ENCODE results near the gene TNFAIP2.

TNFAIP2 gene

GRCh38 chr14:103125098-103126070, 2.1 kb downstream of the TNFAIP2 start:
- TF ChIP-seq ARNTL (CRISPR knock-in tag; IDR thresholded peaks at IDR 0.05; ENCODE audit: borderline replicate concordance, low read depth): no peak
- no peak for TF ChIP-seq OSR1 (CRISPR knock-in tag; IDR thresholded peaks at IDR 0.05)
- TF ChIP-seq, protein P1, sequence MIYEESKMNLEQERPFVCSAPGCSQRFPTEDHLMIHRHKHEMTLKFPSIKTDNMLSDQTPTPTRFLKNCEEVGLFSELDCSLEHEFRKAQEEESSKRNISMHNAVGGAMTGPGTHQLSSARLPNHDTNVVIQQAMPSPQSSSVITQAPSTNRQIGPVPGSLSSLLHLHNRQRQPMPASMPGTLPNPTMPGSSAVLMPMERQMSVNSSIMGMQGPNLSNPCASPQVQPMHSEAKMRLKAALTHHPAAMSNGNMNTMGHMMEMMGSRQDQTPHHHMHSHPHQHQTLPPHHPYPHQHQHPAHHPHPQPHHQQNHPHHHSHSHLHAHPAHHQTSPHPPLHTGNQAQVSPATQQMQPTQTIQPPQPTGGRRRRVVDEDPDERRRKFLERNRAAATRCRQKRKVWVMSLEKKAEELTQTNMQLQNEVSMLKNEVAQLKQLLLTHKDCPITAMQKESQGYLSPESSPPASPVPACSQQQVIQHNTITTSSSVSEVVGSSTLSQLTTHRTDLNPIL (CRISPR knock-in tag; IDR thresholded peaks at IDR 0.05; ENCODE audit: low read depth): no peak
- no peak for TF ChIP-seq ZNF565 (CRISPR knock-in tag; conservative IDR thresholded peaks at IDR 0.05; ENCODE audit: low read depth)
- ATAC-seq: no peak

- ATAC-seq: no peak
- TF ChIP-seq TCF4 (CRISPR knock-in tag; IDR thresholded peaks at IDR 0.05; ENCODE audit: borderline replicate concordance) (no peak), OSR1 (CRISPR knock-in tag; IDR thresholded peaks at IDR 0.05) (no peak), ZNF565 (CRISPR knock-in tag; conservative IDR thresholded peaks at IDR 0.05; ENCODE audit: low read depth) (no peak), ZC3H10 (CRISPR knock-in tag; IDR thresholded peaks at IDR 0.05) (no peak), CSRNP3 (CRISPR knock-in tag; IDR thresholded peaks at IDR 0.05) (no peak), ZFP30 (CRISPR knock-in tag; IDR thresholded peaks at IDR 0.05) (no peak), TSHZ2 (CRISPR knock-in tag; IDR thresholded peaks at IDR 0.05) (no peak), ARNTL (CRISPR knock-in tag; IDR thresholded peaks at IDR 0.05; ENCODE audit: borderline replicate concordance, low read depth) (no peak), GLIS3 (CRISPR knock-in tag; IDR thresholded peaks at IDR 0.05) (no peak), ZFP3 (CRISPR knock-in tag; IDR thresholded peaks at IDR 0.05) (no peak), CSDC2 (CRISPR knock-in tag; IDR thresholded peaks at IDR 0.05) (no peak), TOX (CRISPR knock-in tag; IDR thresholded peaks at IDR 0.05; ENCODE audit: borderline replicate concordance) (no peak), POU6F1 (CRISPR knock-in tag; IDR thresholded peaks at IDR 0.05; ENCODE audit: borderline replicate concordance, low read depth) (no peak), ISL1 (CRISPR knock-in tag; IDR thresholded peaks at IDR 0.05) (no peak)
- TF ChIP-seq, protein P1 (CRISPR knock-in tag; IDR thresholded peaks at IDR 0.05; ENCODE audit: low read depth): no peak
Measured at GRCh38 chr14:103126088-103126872, 3.0 kb downstream of the TNFAIP2 start.

GRCh38 chr14:103126873-103127304, 3.6 kb downstream of the TNFAIP2 start:
- no peak for ATAC-seq
- TF ChIP-seq ESRRG (CRISPR knock-in tag; IDR thresholded peaks at IDR 0.05) (no peak), RARB (CRISPR knock-in tag; IDR thresholded peaks at IDR 0.05) (no peak), CSRNP3 (CRISPR knock-in tag; IDR thresholded peaks at IDR 0.05) (no peak), CSDC2 (CRISPR knock-in tag; IDR thresholded peaks at IDR 0.05) (no peak), ISL1 (CRISPR knock-in tag; IDR thresholded peaks at IDR 0.05) (no peak), SNAI2 (CRISPR knock-in tag; IDR thresholded peaks at IDR 0.05) (no peak), GLIS3 (CRISPR knock-in tag; IDR thresholded peaks at IDR 0.05) (no peak), BACH2 (CRISPR knock-in tag; IDR thresholded peaks at IDR 0.05; ENCODE audit: borderline replicate concordance) (no peak), ZNF70 (CRISPR knock-in tag; IDR thresholded peaks at IDR 0.05) (no peak), OSR1 (CRISPR knock-in tag; IDR thresholded peaks at IDR 0.05) (no peak), ZFP3 (CRISPR knock-in tag; IDR thresholded peaks at IDR 0.05) (no peak), TOX (CRISPR knock-in tag; IDR thresholded peaks at IDR 0.05; ENCODE audit: borderline replicate concordance) (no peak)
- TF ChIP-seq, protein P1 (CRISPR knock-in tag; IDR thresholded peaks at IDR 0.05; ENCODE audit: low read depth): no peak

Data from SK-N-SH treated with all-trans-retinoic acid at 6 μM for 48 hours (cell line).